Heart left ventricle (tissue), 16 donors: ENCODE data around the gene C10orf143. TPM values are rescaled to one million over a fixed set of nuclear protein-coding genes. Genes with fewer than 3 reads are reported as not detected.

Source experiments
- ATAC-seq, 4 donors: fragments of 200-7000 bp; cut with Tn5 transposase; one replicate each; pipeline ENCODE4 v1.9.1; 2020 to 2022; ENCODE audit warnings: moderate library complexity in 4 of 4, mild to moderate bottlenecking in 3 of 4, moderate number of reproducible peaks in 1 of 4
- DNase-seq, 5 donors: peaks; one replicate each; pipeline ENCODE4 v3.0.0-alpha.2; 2020
- H3K27ac ChIP-seq, 12 donors: fragments of 200-600 bp; sonication (generic) in 4 of 12; one replicate each; pipeline versions ENCODE4 v1.5.0 to v1.8.0; 2016 to 2022; ENCODE audit warnings: mild to moderate bottlenecking in 2 of 12
- H3K27me3 ChIP-seq, 9 donors: fragments of 200-600 bp; sonication (generic) in 2 of 9; one replicate each; pipeline versions ENCODE4 v1.5.1 to v1.8.0; 2016 to 2022; ENCODE audit warnings: mild to moderate bottlenecking in 3 of 9
- H3K36me3 ChIP-seq, 9 donors: fragments of 200-600 bp; sonication (generic) in 2 of 9; one replicate each; pipeline versions ENCODE4 v1.5.0 to v1.8.0; 2018 to 2022; ENCODE audit warnings: mild to moderate bottlenecking in 2 of 9
- H3K4me1 ChIP-seq, 12 donors: fragments of 200-600 bp; sonication (generic) in 4 of 12; one replicate each; pipeline versions ENCODE4 v1.5.0 to v1.8.0; 2016 to 2022; ENCODE audit warnings: mild to moderate bottlenecking in 3 of 12
- H3K4me3 ChIP-seq, 12 donors: fragments of 200-600 bp; sonication (generic) in 4 of 12; one replicate each; pipeline versions ENCODE4 v1.5.0 to v1.8.0; 2017 to 2022; ENCODE audit warnings: mild to moderate bottlenecking in 9 of 12, moderate library complexity in 4 of 12
- H3K9me3 ChIP-seq, 12 donors: fragments of 200-600 bp; sonication (generic) in 4 of 12; one replicate each; pipeline versions ENCODE4 v1.5.0 to v1.8.0; 2016 to 2022; ENCODE audit warnings: mild to moderate bottlenecking in 1 of 12
- POLR2A ChIP-seq, 2 donors: fragments of 450-650 bp; IDR thresholded peaks; one replicate each; pipeline ENCODE4 v1.6.1; 2017; ENCODE audit warnings: antibody characterized with exemption in 2 of 2, mild to moderate bottlenecking in 2 of 2, moderate library complexity in 2 of 2
- WGBS, 4 donors: extraction: QIAGEN DNeasy Blood & Tissue Kit in 2 of 4; methylation state at CpG; one replicate each; pipeline versions ENCODE4 v1.1.5 to v1.1.7; 2013 to 2018; 5-methylcytosine and 5-hydroxymethylcytosine counted together
- intact Hi-C, 10 donors: fragments of 100-400 bp; cut with DNase I; formaldehyde crosslinking; loops; one replicate each; pipeline versions ENCODE4 v1.11.1 to v1.14.2; 2022
- polyA plus RNA-seq, 2 donors: library from polyadenylated mRNA; stranded (reverse); fragments of 200-250 nt; gene quantifications; one replicate each; pipeline ENCODE4 v1.2.3, GENCODE V29; 2013
- total RNA-seq, 9 donors: library from RNA; depleted of rRNA in 2 of 9; stranded (reverse); fragments of >200 nt in 2 of 9; fragmentation: NEBNext Ultra II Directional in 3 of 9; extraction: Animal tissue kit (Norgen Biotek cat#: 25700) in 3 of 9; gene quantifications; one replicate each; pipeline versions ENCODE4 v1.1.0 to v1.2.4, GENCODE V29; 2016 to 2023
- TF ChIP-seq, protein P1 (sequence below), 12 donors: fragments of 200-600 bp; sonication (generic) in 4 of 12; IDR thresholded peaks; one replicate each; pipeline versions ENCODE4 v1.5.0 to v1.8.0; 2018 to 2022; ENCODE audit warnings: antibody characterized with exemption in 12 of 12, mild to moderate bottlenecking in 5 of 12
- donor health status: ischemic (EF 13 %, LVEDD 7.1; RV severe dilation, severe dysfunction).
- donor health status: healthy with polysubstance abuse.
- donor health status: DM: no; HTN: yes; CAD: no.
- donor health status: DM: no; HTN: no; CAD: no.
- donor health status: ischemic (EF 25% LVEDD 6.9; RV normal size, moderate dysfunction).
- donor health status: ischemic (EF 25% LVEDD 5.7; RV mildly dilated, moderate dysfunction).
- donor health status: healthy.
- donor health status: DM: yes; HTN: yes; CAD: no.
- donor health status: ischemic (EF 35%, LVEDD 5.7; RV mildly dilated, moderate dysfunction).
- donor health status: nonischemic (EF 11% LVEDD 7.7; RV severe dilation, severe dysfunction).
- donor health status: DM: yes; HTN: yes; CAD: no.
- donor health status: PGD.
- donor health status: ischemic (EF 29% LVEDD 5.4; RV normal size, mild dysfunction).
- donor health status: nonischemic (EF 23%, LVEDD 6.1; RV moderate dilation, normal function).

The C10orf143 gene
- total and polyA plus RNA-seq, 11 donors, result 0.32 to 3.7 (median 1.6) TPM; not detected in 1

DNA sequence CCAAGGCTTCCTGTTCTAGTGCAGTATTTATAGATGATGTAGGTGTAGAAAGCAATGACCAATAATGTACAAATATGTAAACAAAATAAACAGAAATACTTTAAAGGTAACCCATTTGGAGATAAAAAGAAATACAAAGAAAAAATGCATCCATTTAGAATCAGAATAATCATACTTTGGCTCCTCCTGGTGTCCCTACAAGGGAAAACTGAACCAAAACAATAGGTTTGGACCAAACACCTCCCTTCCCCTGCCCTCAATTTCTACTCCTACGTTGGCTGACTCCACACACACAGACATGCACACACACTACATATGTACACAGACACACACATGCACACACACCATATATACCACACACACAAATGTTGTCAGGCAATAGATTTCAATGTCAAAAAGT lies 36.0 kb downstream of the C10orf143 start:
- no peaks in the 10 kb centered on the region for H3K27me3 ChIP-seq
- no peaks in the 10 kb centered on the region for H3K4me1 ChIP-seq
- DNase-seq (no peak), ATAC-seq (no peak)
- peaks cover 0 to 18% (median 3%) of the 10 kb centered on the region in 12 donors for H3K9me3 ChIP-seq
- no peak overlapping the region for H3K4me3 ChIP-seq
- peaks cover 0 to 16% (median 0%) of the 10 kb centered on the region in 9 donors for H3K36me3 ChIP-seq
- TF ChIP-seq POLR2A (IDR thresholded peaks at IDR 0.05), result no peak
- intact Hi-C loops, result no loop called here
- no peak overlapping the region for H3K27ac ChIP-seq
- 55 to 75% (median 64%) methylated on average over 1 of the region's 1 CpG for WGBS, 4 donors

DNA sequence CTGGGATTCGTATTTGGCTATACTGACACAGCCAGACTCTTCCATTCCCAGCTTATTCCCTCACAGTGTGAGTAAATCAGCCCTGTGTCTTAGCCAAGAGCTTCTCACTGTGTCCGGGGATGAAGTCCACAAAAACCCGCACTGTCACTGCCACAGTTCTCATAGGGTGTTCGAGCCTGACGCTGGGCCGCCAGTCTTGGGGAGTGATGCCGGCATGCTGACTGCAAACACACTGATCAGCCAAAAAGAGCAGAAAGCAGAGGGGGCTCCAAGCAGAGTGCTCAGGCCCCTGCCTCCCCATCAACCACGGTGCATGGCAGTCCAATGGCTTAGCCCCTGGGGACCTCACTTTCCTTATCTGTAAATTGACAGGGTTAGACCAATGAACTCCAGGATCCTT lies 36.7 kb downstream of the C10orf143 start:
- Histone ChIP-seq H3K4me3 (no peak overlapping the region), H3K27me3 (no peaks in the 10 kb centered on the region), H3K4me1 (no peaks in the 10 kb centered on the region), H3K27ac (no peak overlapping the region), H3K36me3 (peaks cover 0 to 13% (median 0%) of the 10 kb centered on the region in 9 donors), H3K9me3 (peaks cover 0 to 18% (median 3%) of the 10 kb centered on the region in 12 donors)
- no peak for ATAC-seq
- intact Hi-C loops, result no loop called here
- 89 to 99% (median 93%) methylated on average over 3 to 8 of the region's 8 CpGs for WGBS, 4 donors
- TF ChIP-seq, protein P1, sequence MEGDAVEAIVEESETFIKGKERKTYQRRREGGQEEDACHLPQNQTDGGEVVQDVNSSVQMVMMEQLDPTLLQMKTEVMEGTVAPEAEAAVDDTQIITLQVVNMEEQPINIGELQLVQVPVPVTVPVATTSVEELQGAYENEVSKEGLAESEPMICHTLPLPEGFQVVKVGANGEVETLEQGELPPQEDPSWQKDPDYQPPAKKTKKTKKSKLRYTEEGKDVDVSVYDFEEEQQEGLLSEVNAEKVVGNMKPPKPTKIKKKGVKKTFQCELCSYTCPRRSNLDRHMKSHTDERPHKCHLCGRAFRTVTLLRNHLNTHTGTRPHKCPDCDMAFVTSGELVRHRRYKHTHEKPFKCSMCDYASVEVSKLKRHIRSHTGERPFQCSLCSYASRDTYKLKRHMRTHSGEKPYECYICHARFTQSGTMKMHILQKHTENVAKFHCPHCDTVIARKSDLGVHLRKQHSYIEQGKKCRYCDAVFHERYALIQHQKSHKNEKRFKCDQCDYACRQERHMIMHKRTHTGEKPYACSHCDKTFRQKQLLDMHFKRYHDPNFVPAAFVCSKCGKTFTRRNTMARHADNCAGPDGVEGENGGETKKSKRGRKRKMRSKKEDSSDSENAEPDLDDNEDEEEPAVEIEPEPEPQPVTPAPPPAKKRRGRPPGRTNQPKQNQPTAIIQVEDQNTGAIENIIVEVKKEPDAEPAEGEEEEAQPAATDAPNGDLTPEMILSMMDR (IDR thresholded peaks at IDR 0.05), result no peak
- no peak for TF ChIP-seq POLR2A (IDR thresholded peaks at IDR 0.05)
- no peak for DNase-seq

DNA sequence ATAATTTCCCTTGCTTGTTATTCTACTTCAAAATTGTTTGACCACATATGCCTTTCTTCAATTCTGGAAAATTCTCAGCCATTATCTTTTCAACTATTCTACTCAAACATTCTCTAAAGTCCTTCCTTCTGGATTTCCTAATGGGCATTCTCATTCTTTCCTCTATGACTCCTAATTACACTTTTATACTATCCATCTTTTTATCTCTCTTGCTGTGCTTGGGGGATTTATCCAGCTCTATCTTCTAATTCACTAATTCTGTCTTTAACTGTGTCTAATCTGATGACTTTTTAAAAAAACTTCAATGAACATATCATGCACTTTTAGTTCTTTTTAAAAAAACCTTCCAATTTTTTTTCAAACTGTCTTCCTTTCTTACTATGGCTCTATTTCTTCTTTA lies 38.4 kb downstream of the C10orf143 start:
- DNase-seq, result no peak
- no peak overlapping the region for H3K27ac ChIP-seq
- peaks cover 0 to 18% (median 3%) of the 10 kb centered on the region in 12 donors for H3K9me3 ChIP-seq
- H3K4me1 ChIP-seq, result no peaks in the 10 kb centered on the region
- no peaks in the 10 kb centered on the region for H3K27me3 ChIP-seq
- TF ChIP-seq, protein P1 (IDR thresholded peaks at IDR 0.05), result no peak
- TF ChIP-seq POLR2A (IDR thresholded peaks at IDR 0.05), result no peak
- intact Hi-C loops, result no loop called here
- no peak overlapping the region for H3K4me3 ChIP-seq
- ATAC-seq, result no peak
- H3K36me3 ChIP-seq, result peaks cover 0 to 7% (median 0%) of the 10 kb centered on the region in 9 donors

DNA sequence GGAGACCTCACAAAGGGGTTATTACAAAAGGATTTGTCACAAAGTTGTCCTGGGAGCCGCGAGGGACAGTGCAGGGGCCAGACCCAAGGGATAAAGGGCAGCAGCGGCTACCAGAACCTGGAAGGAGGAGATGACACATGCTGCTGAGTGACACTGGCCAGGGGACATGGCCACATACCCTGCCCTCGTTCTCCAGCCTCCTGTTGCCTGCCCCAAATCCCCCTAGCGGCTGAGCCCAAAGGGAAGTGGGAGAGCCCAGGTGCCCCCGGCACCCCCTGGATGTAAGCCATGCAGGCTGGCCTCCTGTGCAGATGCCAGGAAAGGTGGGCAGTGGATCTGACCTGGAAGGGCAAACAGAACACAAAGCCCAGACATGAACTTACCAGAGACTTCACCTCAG lies 42.7 kb downstream of the C10orf143 start:
- peaks cover 0 to 3% (median 0%) of the 10 kb centered on the region in 12 donors for H3K4me1 ChIP-seq
- peaks cover 0 to 3% (median 0%) of the 10 kb centered on the region in 9 donors for H3K36me3 ChIP-seq
- intact Hi-C loops, result no loop called here
- no peaks in the 10 kb centered on the region for H3K27me3 ChIP-seq
- DNase-seq (no peak), ATAC-seq (no peak)
- WGBS, 4 donors, result 86 to 95% (median 88%) methylated on average over 4 to 6 of the region's 6 CpGs
- TF ChIP-seq, protein P1 (IDR thresholded peaks at IDR 0.05), result no peak
- no peak for TF ChIP-seq POLR2A (IDR thresholded peaks at IDR 0.05)
- no peak overlapping the region for H3K4me3 ChIP-seq
- no peak overlapping the region for H3K27ac ChIP-seq
- H3K9me3 ChIP-seq, result peaks cover 0 to 12% (median 3%) of the 10 kb centered on the region in 12 donors

DNA sequence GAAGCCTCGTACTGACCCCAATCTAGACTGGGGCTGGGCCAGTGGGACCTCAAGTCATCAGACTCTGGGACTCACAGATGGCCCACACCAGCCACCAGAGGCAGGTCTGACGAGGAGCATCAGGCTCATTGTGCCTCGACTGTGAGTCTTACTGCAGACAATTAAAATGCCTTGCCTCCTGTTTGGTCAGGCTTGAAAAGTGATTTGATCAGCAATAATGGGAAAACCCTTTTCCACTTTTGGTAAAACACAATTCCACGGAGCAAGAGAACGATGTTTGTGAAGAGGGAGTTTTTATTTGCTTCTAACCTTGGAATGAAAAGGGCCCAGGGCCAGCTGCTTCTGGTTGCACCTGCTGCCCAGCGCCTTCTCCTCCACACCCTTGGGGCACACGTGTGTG lies 43.9 kb downstream of the C10orf143 start:
- H3K9me3 ChIP-seq, result peaks cover 0 to under 1% (median 0%) of the 10 kb centered on the region in 12 donors
- H3K27ac ChIP-seq, result no peak overlapping the region
- ATAC-seq (no peak), DNase-seq (no peak)
- TF ChIP-seq, protein P1 (IDR thresholded peaks at IDR 0.05), result no peak
- no peak for TF ChIP-seq POLR2A (IDR thresholded peaks at IDR 0.05)
- H3K36me3 ChIP-seq, result peaks cover 0 to 3% (median 0%) of the 10 kb centered on the region in 9 donors
- H3K4me1 ChIP-seq, result peaks cover 0 to 3% (median 0%) of the 10 kb centered on the region in 12 donors
- intact Hi-C loops, result no loop called here
- no peaks in the 10 kb centered on the region for H3K27me3 ChIP-seq
- H3K4me3 ChIP-seq, result no peak overlapping the region
- 92 to 95% (median 94%) methylated on average over 7 of the region's 7 CpGs for WGBS, 4 donors
